HCT116 (cell line): Measurements from ENCODE around the gene KIAA1755. TPM values are rescaled to one million over a fixed set of nuclear protein-coding genes. Genes with fewer than 3 reads are reported as not detected.

Experiments used
- ATAC-seq: fragments of 200-7000 bp; cut with Tn5 transposase; 2 replicates; pipeline ENCODE4 v1.9.1; 2020; ENCODE audit warnings: mild to moderate bottlenecking, moderate library complexity
- BruUV-seq: library from RNA; stranded (reverse); fragments of 400-500 nt; replicated peaks from 2 replicates; lab custom pipeline; 2021; lab: Mats Ljungman, UMichigan
- CTCF ChIA-PET: fragments of 300-600 bp; sonication (Branson Sonifier 250); formaldehyde crosslinking; loops from one replicate; lab custom pipeline; 2021; ENCODE audit warnings: antibody characterized with exemption; lab: Charles Lee
- POLR2A ChIA-PET: fragments of 300-600, 350-600 bp; sonication (Branson Sonifier 250); formaldehyde crosslinking; loops from one replicate; lab custom pipeline; 2021; ENCODE audit warnings: antibody characterized with exemption; lab: Charles Lee
- RAD21 ChIA-PET, 2 experiments: fragments of 300-600 bp; sonication (Branson Sonifier 250); formaldehyde crosslinking; loops; one replicate each; lab custom pipeline; 2023; ENCODE audit warnings: low total read pairs in 2 of 2; ENCODE audit not compliant: uncharacterized antibody in 2 of 2, unreplicated experiment in 2 of 2, low non-redundant PET in 1 of 2; lab: Charles Lee
- DNase-seq: peaks from one replicate; pipeline ENCODE4 v3.0.0-alpha.2; 2010; ENCODE audit warnings: low read depth, low spot score
- H2AFZ ChIP-seq: fragments of 200-600 bp; shearing (Covaris generic), sonication (generic); 2 replicates; pipeline ENCODE4 v1.6.1; 2017; ENCODE audit warnings: low read depth, mixed run types, mixed read lengths, antibody characterized with exemption, low read length; ENCODE audit not compliant: poor library complexity, severe bottlenecking
- H3K27ac ChIP-seq: 2 replicates; pipeline ENCODE4 v1.5.1; 2012; ENCODE audit warnings: low read depth, low read length
- H3K27me3 ChIP-seq: fragments of 200-600 bp; sonication (generic); 2 replicates; pipeline ENCODE4 v1.6.1; 2016; ENCODE audit warnings: mixed run types, low read length, mixed read lengths; ENCODE audit not compliant: insufficient read depth
- H3K36me3 ChIP-seq, 2 experiments: fragments of 200-500 bp in 1 of 2; fragments of 200-600 bp in 1 of 2; sonication (Bioruptor generic) in 1 of 2; sonication (generic) in 1 of 2; 2 replicates each; pipeline versions ENCODE4 v1.5.1 to v1.6.1; 2014 to 2016; ENCODE audit warnings: low read length in 2 of 2, inconsistent platforms in 1 of 2, mixed read lengths in 1 of 2, mixed run types in 1 of 2; ENCODE audit not compliant: insufficient read depth in 2 of 2, control insufficient read depth in 1 of 2
- H3K4me1 ChIP-seq, 2 experiments: fragments of 200-600 bp in 1 of 2; sonication (generic) in 1 of 2; 2 replicates each; pipeline versions ENCODE4 v1.5.1 to v1.6.1; 2012 to 2017; ENCODE audit warnings: low read length in 2 of 2, inconsistent platforms in 1 of 2, mild to moderate bottlenecking in 1 of 2, mixed read lengths in 1 of 2, mixed run types in 1 of 2, moderate library complexity in 1 of 2; ENCODE audit not compliant: insufficient read depth in 2 of 2, control insufficient read depth in 1 of 2
- H3K4me2 ChIP-seq: fragments of 200-600 bp; sonication (generic); 2 replicates; pipeline ENCODE4 v1.6.1; 2017; ENCODE audit warnings: mixed run types, low read length, mixed read lengths
- H3K4me3 ChIP-seq, 2 experiments: fragments of 200-600 bp in 1 of 2; sonication (generic) in 1 of 2; replicated peaks in 1 of 2; 2 replicates each; pipeline ENCODE4 v1.5.1; 2011 to 2016; ENCODE audit warnings: low read length in 2 of 2, control low read depth in 1 of 2, low read depth in 1 of 2, mild to moderate bottlenecking in 1 of 2, mixed read lengths in 1 of 2, mixed run types in 1 of 2
- H3K79me2 ChIP-seq: fragments of 200-600 bp; sonication (generic); 2 replicates; pipeline ENCODE4 v1.6.1; 2017; ENCODE audit warnings: mild to moderate bottlenecking, mixed run types, low read length, moderate library complexity, mixed read lengths; ENCODE audit not compliant: insufficient read depth
- H3K9ac ChIP-seq: fragments of 200-600 bp; sonication (generic); 2 replicates; pipeline ENCODE4 v1.6.1; 2016; ENCODE audit warnings: low read length, mixed read lengths
- H3K9me2 ChIP-seq: fragments of 200-600 bp; sonication (generic), shearing (Covaris generic); 2 replicates; pipeline ENCODE4 v1.6.1; 2017; ENCODE audit warnings: mixed run types, mild to moderate bottlenecking, moderate library complexity; ENCODE audit not compliant: insufficient read depth
- H3K9me3 ChIP-seq, 2 experiments: fragments of 200-500 bp in 1 of 2; fragments of 200-600 bp in 1 of 2; sonication (Bioruptor generic) in 1 of 2; sonication (generic) in 1 of 2; 2 replicates each; pipeline ENCODE4 v1.6.1; 2014 to 2017; ENCODE audit warnings: low read length in 2 of 2, mixed read lengths in 2 of 2, inconsistent platforms in 1 of 2, low read depth in 1 of 2, mild to moderate bottlenecking in 1 of 2, mixed run types in 1 of 2, moderate library complexity in 1 of 2; ENCODE audit not compliant: control insufficient read depth in 1 of 2, insufficient read depth in 1 of 2
- H4K20me1 ChIP-seq: fragments of 200-600 bp; sonication (generic), shearing (Covaris generic); 2 replicates; pipeline ENCODE4 v1.6.1; 2017; ENCODE audit warnings: mixed run types, mild to moderate bottlenecking, moderate library complexity; ENCODE audit not compliant: insufficient read depth
- CBX3 ChIP-seq: IDR thresholded peaks from 2 replicates; pipeline ENCODE4 v1.6.1; 2012; ENCODE audit warnings: low read depth
- CEBPB ChIP-seq: IDR thresholded peaks from 2 replicates; pipeline ENCODE4 v1.6.1; 2012; ENCODE audit warnings: low read depth
- EGR1 ChIP-seq: IDR thresholded peaks from 2 replicates; pipeline ENCODE4 v1.6.1; 2012; ENCODE audit warnings: low read depth
- ELF1 ChIP-seq: IDR thresholded peaks from 2 replicates; pipeline ENCODE4 v1.6.1; 2012; ENCODE audit warnings: low read depth, borderline replicate concordance
- EZH2phosphoT487 ChIP-seq: fragments of 200-600 bp; IDR thresholded peaks from 2 replicates; pipeline ENCODE4 v1.6.1; 2018; ENCODE audit warnings: antibody characterized with exemption, borderline replicate concordance
- JUND ChIP-seq: IDR thresholded peaks from 2 replicates; pipeline ENCODE4 v1.6.1; 2012
- RAD21 ChIP-seq: IDR thresholded peaks from 2 replicates; pipeline ENCODE4 v1.6.1; 2012; ENCODE audit warnings: low read depth, mild to moderate bottlenecking
- REST ChIP-seq: IDR thresholded peaks from 2 replicates; pipeline ENCODE4 v1.6.1; 2012; ENCODE audit warnings: low read depth
- SP1 ChIP-seq: IDR thresholded peaks from 2 replicates; pipeline ENCODE4 v1.6.1; 2012; ENCODE audit warnings: low read depth
- SRF ChIP-seq: IDR thresholded peaks from 2 replicates; pipeline ENCODE4 v1.6.1; 2012; ENCODE audit warnings: low read depth
- TCF7L2 ChIP-seq: IDR thresholded peaks from 2 replicates; pipeline ENCODE4 v1.7.0; 2011; ENCODE audit warnings: borderline replicate concordance, inconsistent platforms; ENCODE audit not compliant: insufficient read depth, insufficient read length; ENCODE audit errors: extremely low read depth
- ZBTB33 ChIP-seq: IDR thresholded peaks from 2 replicates; pipeline ENCODE4 v1.6.1; 2011; ENCODE audit warnings: mild to moderate bottlenecking, low read length, moderate library complexity; ENCODE audit not compliant: insufficient replicate concordance; ENCODE audit errors: extremely low read depth
- ZFX ChIP-seq: fragments of 450-650 bp; IDR thresholded peaks from 2 replicates; pipeline ENCODE4 v1.6.1; 2017
- ZNF274 ChIP-seq: fragments of 200-500 bp; sonication (Bioruptor generic); IDR thresholded peaks from 2 replicates; pipeline ENCODE4 v1.6.1; 2014; ENCODE audit warnings: mild to moderate bottlenecking, low read depth, low read length, inconsistent platforms
- intact Hi-C: fragments of 100-400 bp; cut with micrococcal nuclease; formaldehyde crosslinking; loops from 2 replicates; pipeline ENCODE4 v1.10.0; 2022
- total RNA-seq: library from RNA; stranded (reverse); gene quantifications from one replicate; pipeline ENCODE4 v1.2.1, GENCODE V29; 2021; ENCODE audit not compliant: unreplicated experiment
- TF ChIP-seq, protein P1 (sequence below), 3 experiments: fragments of 200-600 bp in 1 of 3; sonication (generic) in 1 of 3; IDR thresholded peaks in 2 of 3; conservative IDR thresholded peaks in 1 of 3; 2 replicates each; pipeline ENCODE4 v1.5.1; 2012 to 2017; ENCODE audit warnings: low read depth in 2 of 3, low read length in 2 of 3, antibody characterized with exemption in 1 of 3, borderline replicate concordance in 1 of 3, control low read depth in 1 of 3, mild to moderate bottlenecking in 1 of 3, mixed read lengths in 1 of 3, mixed run types in 1 of 3, moderate library complexity in 1 of 3; ENCODE audit not compliant: insufficient read depth in 1 of 3
- TF ChIP-seq, protein P2 (sequence below): IDR thresholded peaks from 2 replicates; pipeline ENCODE4 v1.6.1; 2012
- TF ChIP-seq, protein P3 (sequence below): IDR thresholded peaks from 2 replicates; pipeline ENCODE4 v1.6.1; 2012

The KIAA1755 gene
- total RNA-seq, 1 experiment from 2014 or later = not detected

- intact Hi-C loops = no loop called here
- H3K9me2 ChIP-seq = no peaks in the 10 kb centered on the region
- peak overlapping the region; percentile 2; the same call in 1 of the 2 replicates for H3K4me2 ChIP-seq
- no peaks in the 10 kb centered on the region for H3K9me3 ChIP-seq
- no peak overlapping the region for H3K27ac ChIP-seq
- DNase-seq (no peak), ATAC-seq (no peak)
- RAD21 ChIA-PET = no interaction called here
- CTCF ChIA-PET = interaction anchor here (0.9 to 1.3 kb wide), 2 partner anchors 32 to 47 kb away, joined by 3 read pairs; no protein-coding TSS in a partner anchor
- TF ChIP-seq ZBTB33 (no peak), JUND (no peak), ZFX (no peak), EZH2phosphoT487 (no peak), SRF (no peak), RAD21 (no peak), EGR1 (no peak), ELF1 (no peak), SP1 (no peak), CEBPB (no peak), ZNF274 (no peak), REST (no peak), TCF7L2 (no peak), CBX3 (no peak)
- TF ChIP-seq, protein P1, sequence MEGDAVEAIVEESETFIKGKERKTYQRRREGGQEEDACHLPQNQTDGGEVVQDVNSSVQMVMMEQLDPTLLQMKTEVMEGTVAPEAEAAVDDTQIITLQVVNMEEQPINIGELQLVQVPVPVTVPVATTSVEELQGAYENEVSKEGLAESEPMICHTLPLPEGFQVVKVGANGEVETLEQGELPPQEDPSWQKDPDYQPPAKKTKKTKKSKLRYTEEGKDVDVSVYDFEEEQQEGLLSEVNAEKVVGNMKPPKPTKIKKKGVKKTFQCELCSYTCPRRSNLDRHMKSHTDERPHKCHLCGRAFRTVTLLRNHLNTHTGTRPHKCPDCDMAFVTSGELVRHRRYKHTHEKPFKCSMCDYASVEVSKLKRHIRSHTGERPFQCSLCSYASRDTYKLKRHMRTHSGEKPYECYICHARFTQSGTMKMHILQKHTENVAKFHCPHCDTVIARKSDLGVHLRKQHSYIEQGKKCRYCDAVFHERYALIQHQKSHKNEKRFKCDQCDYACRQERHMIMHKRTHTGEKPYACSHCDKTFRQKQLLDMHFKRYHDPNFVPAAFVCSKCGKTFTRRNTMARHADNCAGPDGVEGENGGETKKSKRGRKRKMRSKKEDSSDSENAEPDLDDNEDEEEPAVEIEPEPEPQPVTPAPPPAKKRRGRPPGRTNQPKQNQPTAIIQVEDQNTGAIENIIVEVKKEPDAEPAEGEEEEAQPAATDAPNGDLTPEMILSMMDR (IDR thresholded peaks at IDR 0.05 in 2 of 3, conservative IDR thresholded peaks at IDR 0.05 in 1 of 3; ENCODE audit: borderline replicate concordance in 1 of 3, insufficient read depth in 1 of 3, low read depth in 2 of 3, low read length in 2 of 3) = no peak
- TF ChIP-seq, protein P2, sequence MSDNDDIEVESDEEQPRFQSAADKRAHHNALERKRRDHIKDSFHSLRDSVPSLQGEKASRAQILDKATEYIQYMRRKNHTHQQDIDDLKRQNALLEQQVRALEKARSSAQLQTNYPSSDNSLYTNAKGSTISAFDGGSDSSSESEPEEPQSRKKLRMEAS = no peak
- TF ChIP-seq, protein P3, sequence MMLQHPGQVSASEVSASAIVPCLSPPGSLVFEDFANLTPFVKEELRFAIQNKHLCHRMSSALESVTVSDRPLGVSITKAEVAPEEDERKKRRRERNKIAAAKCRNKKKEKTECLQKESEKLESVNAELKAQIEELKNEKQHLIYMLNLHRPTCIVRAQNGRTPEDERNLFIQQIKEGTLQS = no peak
- H3K9ac ChIP-seq = no peak overlapping the region
- no peaks in the 10 kb centered on the region for H3K79me2 ChIP-seq
- no peaks in the 10 kb centered on the region for H4K20me1 ChIP-seq
- no peaks in the 10 kb centered on the region for H3K36me3 ChIP-seq
- H3K4me1 ChIP-seq = peaks cover 18 to 46% of the 10 kb centered on the region in 2 experiments
- BruUV-seq = no TSS peak
- no peaks in the 10 kb centered on the region for H3K27me3 ChIP-seq
- POLR2A ChIA-PET = interaction anchor here (1.3 kb wide), 1 partner anchor 27 kb away, joined by 3 read pairs; no protein-coding TSS in a partner anchor
- no peak overlapping the region for H3K4me3 ChIP-seq
- H2AFZ ChIP-seq = no peak overlapping the region
Measured at GRCh38 chr20:38272961-38273360, 12.4 kb upstream of the KIAA1755 start.
